SK-N-SH (cell line): Measurements from ENCODE around the gene FAHD1.

ENCODE experiments used
- CTCF ChIP-seq: fragments of 200-600 bp; sonication (generic); IDR thresholded peaks from 2 replicates; pipeline ENCODE4 v1.6.1; 2017; ENCODE audit warnings: antibody characterized with exemption, mild to moderate bottlenecking, moderate library complexity
- ELF1 ChIP-seq: IDR thresholded peaks from 2 replicates; pipeline ENCODE4 v1.4.0; 2012
- FOXM1 ChIP-seq: IDR thresholded peaks from 2 replicates; pipeline ENCODE4 v1.4.0; 2012; ENCODE audit warnings: low read depth, mild to moderate bottlenecking
- GABPA ChIP-seq: IDR thresholded peaks from 2 replicates; pipeline ENCODE4 v1.4.0; 2012; ENCODE audit warnings: low read depth, mild to moderate bottlenecking
- NRF1 ChIP-seq: IDR thresholded peaks from 2 replicates; pipeline ENCODE4 v1.6.1; 2012; ENCODE audit warnings: low read depth, mild to moderate bottlenecking, low read length
- POLR2AphosphoS5 ChIP-seq: IDR thresholded peaks from 2 replicates; pipeline ENCODE4 v1.6.1; 2012; ENCODE audit warnings: low read depth, low read length
- RFX5 ChIP-seq: IDR thresholded peaks from 2 replicates; pipeline ENCODE4 v1.6.1; 2012; ENCODE audit warnings: mild to moderate bottlenecking, improper control_type of control experiment, low read length
- RXRA ChIP-seq: IDR thresholded peaks from 2 replicates; pipeline ENCODE4 v1.4.0; 2012; ENCODE audit warnings: low read depth, mild to moderate bottlenecking, borderline replicate concordance
- SIN3A ChIP-seq: IDR thresholded peaks from 2 replicates; pipeline ENCODE4 v1.6.1; 2012; ENCODE audit warnings: low read depth, mild to moderate bottlenecking, low read length, moderate library complexity, borderline replicate concordance
- TAF1 ChIP-seq: IDR thresholded peaks from 2 replicates; pipeline ENCODE4 v1.6.1; 2012; ENCODE audit warnings: low read depth, mild to moderate bottlenecking, low read length, moderate library complexity, borderline replicate concordance
- TF ChIP-seq, protein P1 (sequence below): IDR thresholded peaks from 2 replicates; pipeline ENCODE4 v1.4.0; 2012; ENCODE audit warnings: low read depth, borderline replicate concordance

- no peak for TF ChIP-seq TAF1
- no peak for TF ChIP-seq GABPA
- no peak for TF ChIP-seq RFX5
- no peak for TF ChIP-seq CTCF
- TF ChIP-seq POLR2AphosphoS5, result no peak
- no peak for TF ChIP-seq SIN3A
- TF ChIP-seq NRF1, result no peak
- TF ChIP-seq ELF1, result no peak
- no peak for TF ChIP-seq FOXM1
- no peak for TF ChIP-seq RXRA
- TF ChIP-seq, protein P1, sequence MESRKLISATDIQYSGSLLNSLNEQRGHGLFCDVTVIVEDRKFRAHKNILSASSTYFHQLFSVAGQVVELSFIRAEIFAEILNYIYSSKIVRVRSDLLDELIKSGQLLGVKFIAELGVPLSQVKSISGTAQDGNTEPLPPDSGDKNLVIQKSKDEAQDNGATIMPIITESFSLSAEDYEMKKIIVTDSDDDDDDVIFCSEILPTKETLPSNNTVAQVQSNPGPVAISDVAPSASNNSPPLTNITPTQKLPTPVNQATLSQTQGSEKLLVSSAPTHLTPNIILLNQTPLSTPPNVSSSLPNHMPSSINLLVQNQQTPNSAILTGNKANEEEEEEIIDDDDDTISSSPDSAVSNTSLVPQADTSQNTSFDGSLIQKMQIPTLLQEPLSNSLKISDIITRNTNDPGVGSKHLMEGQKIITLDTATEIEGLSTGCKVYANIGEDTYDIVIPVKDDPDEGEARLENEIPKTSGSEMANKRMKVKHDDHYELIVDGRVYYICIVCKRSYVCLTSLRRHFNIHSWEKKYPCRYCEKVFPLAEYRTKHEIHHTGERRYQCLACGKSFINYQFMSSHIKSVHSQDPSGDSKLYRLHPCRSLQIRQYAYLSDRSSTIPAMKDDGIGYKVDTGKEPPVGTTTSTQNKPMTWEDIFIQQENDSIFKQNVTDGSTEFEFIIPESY, result no peak
These were observed 19.0 kb downstream of the FAHD1 start for GRCh38 chr16:1845985-1846384.
